Stimulated activated CD8-positive, alpha-beta memory T cell treated with anti-CD3 and anti-CD28 coated beads, Interleukin-4, amount 100 ng/mL, for 1 hour (primary cell): ENCODE measurements around the gene LCE4A.

Source experiments
- DNase-seq, 2 donors: peaks; one replicate each; pipeline ENCODE4 v3.0.0-alpha.2; 2020; ENCODE audit warnings: low read depth in 2 of 2, low spot score in 1 of 2

Gene LCE4A

GRCh38 chr1:152745765-152746444 is 37.9 kb downstream of the LCE4A start:
- DNase-seq = no peak

GRCh38 chr1:152747831-152748230 is 39.9 kb downstream of the LCE4A start:
- DNase-seq = no peak

- no peak for DNase-seq
Measured at GRCh38 chr1:152752225-152752624, 44.3 kb downstream of the LCE4A start.

GRCh38 chr1:152753586-152753985 is 45.6 kb downstream of the LCE4A start:
- DNase-seq = no peak

GRCh38 chr1:152756872-152757271 is 48.9 kb downstream of the LCE4A start:
- DNase-seq = no peak

GRCh38 chr1:152757747-152758146 is 49.8 kb downstream of the LCE4A start, which contains the start of gene KPRP:
Gene KPRP, plus strand, starts transcription at chr1:152758025. Its CDS starts 1,564 bp downstream, at chr1:152759589.
- DNase-seq = no peak

- DNase-seq = no peak
Measured at GRCh38 chr1:152758636-152759035, 50.7 kb downstream of the LCE4A start.
